HL-60 (cell line): Measurements from ENCODE around the gene PLIN3.

Experiments used
- DNase-seq, 2 experiments: peaks; one replicate each; pipeline ENCODE4 v3.0.0-alpha.2; 2010 to 2020; ENCODE audit warnings: low read depth in 1 of 2, low spot score in 1 of 2
- H3K27ac ChIP-seq: fragments of 250-450 bp; sonication (Bioruptor Pico); replicated peaks from 2 replicates; pipeline ENCODE4 v1.5.1; 2020; ENCODE audit warnings: mild to moderate bottlenecking, moderate library complexity
- H3K27me3 ChIP-seq: fragments of 250-450 bp; sonication (Bioruptor Pico); 2 replicates; pipeline ENCODE4 v1.5.1; 2021; ENCODE audit warnings: mild to moderate bottlenecking, moderate library complexity; ENCODE audit not compliant: insufficient read depth, poor library complexity, severe bottlenecking
- H3K4me3 ChIP-seq: replicated peaks from 2 replicates; pipeline ENCODE4 v1.5.1; 2011; ENCODE audit warnings: mild to moderate bottlenecking, control low read depth, low read length; ENCODE audit not compliant: insufficient read depth
- CTCF ChIP-seq: IDR thresholded peaks from one replicate; pipeline ENCODE4 v1.5.1; 2011; ENCODE audit warnings: low read length, control low read depth, inconsistent platforms; ENCODE audit not compliant: insufficient read depth
- GABPA ChIP-seq: IDR thresholded peaks from 2 replicates; pipeline ENCODE4 v1.6.1; 2012; ENCODE audit warnings: low read depth
- POLR2AphosphoS5 ChIP-seq: IDR thresholded peaks from 2 replicates; pipeline ENCODE4 v1.6.1; 2012; ENCODE audit warnings: low read depth
- REST ChIP-seq: IDR thresholded peaks from 2 replicates; pipeline ENCODE4 v1.6.1; 2012; ENCODE audit warnings: low read depth; ENCODE audit not compliant: insufficient replicate concordance
- SPI1 ChIP-seq: IDR thresholded peaks from 2 replicates; pipeline ENCODE4 v1.6.1; 2012; ENCODE audit warnings: low read depth, mild to moderate bottlenecking, borderline replicate concordance

PLIN3 gene

GRCh38 chr19:4913996-4914735 lies 46.7 kb upstream of the PLIN3 start:
- TF ChIP-seq SPI1 (no peak), REST (no peak), POLR2AphosphoS5 (no peak), CTCF (no peak), GABPA (no peak)
- Histone ChIP-seq H3K27ac (no peak overlapping the region), H3K27me3 (no peaks in the 10 kb centered on the region), H3K4me3 (no peak overlapping the region)
- DNase-seq: no peak

- Histone ChIP-seq H3K27me3 (no peaks in the 10 kb centered on the region), H3K4me3 (peak overlapping the region; percentile 72), H3K27ac (peak overlapping the region; percentile 16)
- peak; percentile 57 to 79 for DNase-seq
- TF ChIP-seq REST: no peak
- TF ChIP-seq POLR2AphosphoS5: no peak
- TF ChIP-seq CTCF: peak; percentile 39
Observed at GRCh38 chr19:4911786-4912672, 44.6 kb upstream of the PLIN3 start.

DNA sequence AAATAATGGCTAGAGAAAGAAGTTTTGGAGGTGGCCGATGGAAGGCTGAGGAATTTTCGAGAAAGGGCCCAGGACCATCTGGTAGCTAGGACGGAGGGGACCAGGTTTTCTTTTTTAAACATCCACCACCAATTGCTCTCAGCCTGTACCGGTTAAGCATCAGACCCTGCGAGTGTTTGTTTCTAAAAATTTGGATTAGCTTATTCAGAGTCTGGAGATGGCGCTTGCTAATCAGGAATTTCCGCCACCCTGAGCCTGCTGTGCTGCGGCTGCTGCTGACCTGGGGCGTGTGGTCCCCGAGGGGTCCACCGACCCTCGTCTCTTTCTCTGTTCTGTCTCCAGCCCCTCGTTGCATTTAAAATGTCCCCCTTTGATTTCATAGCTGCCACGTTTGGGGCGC lies 43.8 kb upstream of the PLIN3 start:
- no peaks in the 10 kb centered on the region for H3K27me3 ChIP-seq
- DNase-seq: no peak
- TF ChIP-seq POLR2AphosphoS5 (no peak), GABPA (no peak), REST (no peak), CTCF (no peak), SPI1 (no peak)
- H3K4me3 ChIP-seq: peak overlapping the region; percentile 72
- H3K27ac ChIP-seq: peak overlapping the region; percentile 86
